Keratinocyte (primary cell): ENCODE measurements around the gene CTDSP1. TPM values are rescaled to one million over a fixed set of nuclear protein-coding genes. Genes with fewer than 3 reads are reported as not detected.

Experiments used
- DNase-seq: peaks from one replicate; pipeline ENCODE4 v3.0.0-alpha.2; 2011; ENCODE audit warnings: low read depth, missing footprints, low spot score
- FAIRE-seq: peaks from 2 replicates; lab custom pipeline; 2011; peaks lifted over from hg19 to GRCh38; lab: Jason Lieb, UNC
- H2AFZ ChIP-seq: 2 replicates; pipeline ENCODE4 v1.6.0; 2012; ENCODE audit warnings: low read length, control low read depth, inconsistent platforms; ENCODE audit not compliant: control insufficient read depth
- H3K27ac ChIP-seq: 2 replicates; pipeline ENCODE4 v1.5.1; 2011; ENCODE audit warnings: low read length; ENCODE audit not compliant: control insufficient read depth, insufficient read depth
- H3K27me3 ChIP-seq: 3 replicates; pipeline ENCODE4 v1.6.0; 2011; ENCODE audit warnings: low read length; ENCODE audit not compliant: control insufficient read depth, insufficient read depth; ENCODE audit errors: extremely low read depth
- H3K36me3 ChIP-seq, 2 experiments: 2 replicates in 1 of 2; 3 replicates in 1 of 2; pipeline ENCODE4 v1.5.1; 2011; ENCODE audit warnings: low read length in 2 of 2, mild to moderate bottlenecking in 1 of 2; ENCODE audit not compliant: control insufficient read depth in 2 of 2, insufficient read depth in 2 of 2; ENCODE audit errors: extremely low read depth in 1 of 2
- H3K4me1 ChIP-seq: 3 replicates; pipeline ENCODE4 v1.5.1; 2011; ENCODE audit warnings: low read length; ENCODE audit not compliant: control insufficient read depth, insufficient read depth; ENCODE audit errors: extremely low read depth
- H3K4me2 ChIP-seq: 3 replicates; pipeline ENCODE4 v1.6.0; 2011; ENCODE audit warnings: low read depth, low read length; ENCODE audit not compliant: control insufficient read depth, insufficient read depth; ENCODE audit errors: extremely low read depth
- H3K4me3 ChIP-seq, 3 experiments: fragments of 200-600 bp in 1 of 3; sonication (generic) in 1 of 3; 2 replicates in 2 of 3; 3 replicates in 1 of 3; pipeline ENCODE4 v1.5.1; 2011 to 2016; ENCODE audit warnings: low read length in 3 of 3, mild to moderate bottlenecking in 3 of 3, control low read depth in 2 of 3, inconsistent platforms in 1 of 3, low read depth in 1 of 3, mixed read lengths in 1 of 3, mixed run types in 1 of 3, moderate library complexity in 1 of 3; ENCODE audit not compliant: control insufficient read depth in 2 of 3, insufficient read depth in 2 of 3; ENCODE audit errors: extremely low read depth in 1 of 3
- H3K79me2 ChIP-seq: 2 replicates; pipeline ENCODE4 v1.6.0; 2012; ENCODE audit warnings: low read length; ENCODE audit not compliant: control insufficient read depth, insufficient read depth
- H3K9ac ChIP-seq: 3 replicates; pipeline ENCODE4 v1.6.0; 2011; ENCODE audit warnings: low read length; ENCODE audit not compliant: control insufficient read depth, insufficient read depth; ENCODE audit errors: extremely low read depth
- H3K9me1 ChIP-seq: 3 replicates; pipeline ENCODE4 v1.6.0; 2011; ENCODE audit warnings: low read length; ENCODE audit not compliant: control insufficient read depth, insufficient read depth; ENCODE audit errors: extremely low read depth
- H3K9me3 ChIP-seq: 2 replicates; pipeline ENCODE4 v1.5.1; 2012; ENCODE audit warnings: low read depth, low read length; ENCODE audit not compliant: control insufficient read depth
- H4K20me1 ChIP-seq: 3 replicates; pipeline ENCODE4 v1.6.0; 2011; ENCODE audit warnings: low read length; ENCODE audit not compliant: control insufficient read depth, insufficient read depth; ENCODE audit errors: extremely low read depth
- CTCF ChIP-seq, 3 experiments: IDR thresholded peaks in 1 of 3; conservative IDR thresholded peaks in 1 of 3; optimal IDR thresholded peaks in 1 of 3; 2 replicates in 2 of 3; 3 replicates in 1 of 3; pipeline versions ENCODE3 to v1.5.1; 2011; ENCODE audit warnings: low read length in 3 of 3, mild to moderate bottlenecking in 3 of 3, moderate library complexity in 2 of 3, control low read depth in 1 of 3, inconsistent platforms in 1 of 3; ENCODE audit not compliant: insufficient read depth in 2 of 3; ENCODE audit errors: extremely low read depth in 1 of 3
- EZH2 ChIP-seq: IDR thresholded peaks from one replicate; pipeline ENCODE4 v1.6.1; 2012; ENCODE audit warnings: inconsistent platforms, mild to moderate bottlenecking, low read length, moderate library complexity
- dilution Hi-C: fragments of 300-500 bp; cut with MboI; formaldehyde crosslinking; loops from one replicate; pipeline ENCODE4 v1.7.0; 2020; ENCODE audit warnings: low sequenced_read_pairs; ENCODE audit not compliant: extremely low pct_ligation_motif_present
- polyA plus RNA-seq, 5 experiments: library from polyadenylated mRNA; depleted of rRNA in 3 of 5; stranded (reverse) in 3 of 5; stranded (forward) in 1 of 5; unstranded in 1 of 5; fragments of >200 nt; gene quantifications; 1 replicate in 1 of 5; 2 replicates in 3 of 5; 3 replicates in 1 of 5; pipeline versions ENCODE4 v1.2.1 to v1.2.3, GENCODE V29; 2011 to 2012; ENCODE audit warnings: missing spikeins in 2 of 5, low read depth in 1 of 5, low replicate concordance in 1 of 5

The CTDSP1 gene
- polyA plus RNA-seq, 1 donor (not counting 4 experiments of a cell fraction or from before 2014, with no cell fraction given): 38.7 TPM

GRCh38 chr2:218436992-218437391 is 37.3 kb downstream of the CTDSP1 start:
- no peak overlapping the region for H3K4me2 ChIP-seq

GRCh38 chr2:218437969-218438368 is 38.3 kb downstream of the CTDSP1 start:
- Histone ChIP-seq H3K79me2 (no peaks in the 10 kb centered on the region), H3K27ac (no peak overlapping the region), H4K20me1 (no peaks in the 10 kb centered on the region), H2AFZ (no peak overlapping the region), H3K27me3 (peaks cover 3% of the 10 kb centered on the region), H3K9ac (no peak overlapping the region), H3K4me3 (no peak overlapping the region), H3K36me3 (no peaks in the 10 kb centered on the region), H3K9me1 (no peaks in the 10 kb centered on the region), H3K4me2 (no peak overlapping the region), H3K9me3 (no peaks in the 10 kb centered on the region), H3K4me1 (no peaks in the 10 kb centered on the region)
- FAIRE-seq (no peak), DNase-seq (no peak)
- TF ChIP-seq CTCF (optimal IDR thresholded peaks at IDR 0.05 in 1 of 3, IDR thresholded peaks at IDR 0.05 in 1 of 3, conservative IDR thresholded peaks at IDR 0.05 in 1 of 3; ENCODE audit: extremely low read depth in 1 of 3, insufficient read depth in 2 of 3, low read length in 3 of 3) (no peak), EZH2 (no peak)
- dilution Hi-C loops: no loop called here

More at GRCh38 chr2:218436992-218437391, 37.3 kb downstream of the CTDSP1 start:
- H3K27me3 ChIP-seq: peaks cover 3% of the 10 kb centered on the region
- TF ChIP-seq CTCF (optimal IDR thresholded peaks at IDR 0.05 in 1 of 3, IDR thresholded peaks at IDR 0.05 in 1 of 3, conservative IDR thresholded peaks at IDR 0.05 in 1 of 3; ENCODE audit: extremely low read depth in 1 of 3, insufficient read depth in 2 of 3, low read length in 3 of 3): no peak
- no peak for TF ChIP-seq EZH2
- H4K20me1 ChIP-seq: no peaks in the 10 kb centered on the region
- FAIRE-seq: no peak
- H3K4me1 ChIP-seq: no peaks in the 10 kb centered on the region
- no peak overlapping the region for H2AFZ ChIP-seq
- H3K9me1 ChIP-seq: no peaks in the 10 kb centered on the region
- dilution Hi-C loops: no loop called here
- no peak overlapping the region for H3K27ac ChIP-seq
- no peaks in the 10 kb centered on the region for H3K36me3 ChIP-seq
- DNase-seq: no peak
- no peak overlapping the region for H3K4me3 ChIP-seq
- H3K79me2 ChIP-seq: no peaks in the 10 kb centered on the region
- H3K9me3 ChIP-seq: no peaks in the 10 kb centered on the region
- no peak overlapping the region for H3K9ac ChIP-seq
